Panc1 (cell line): ENCODE data around the gene MECR.

Experiments used
- CTCF ChIP-seq: fragments of 450-650 bp; IDR thresholded peaks from 2 replicates; pipeline ENCODE4 v1.5.1; 2017; ENCODE audit warnings: mild to moderate bottlenecking
- POLR2AphosphoS5 ChIP-seq: IDR thresholded peaks from 2 replicates; pipeline ENCODE4 v1.6.1; 2012; ENCODE audit warnings: mild to moderate bottlenecking, low read depth, low read length, moderate library complexity
- SIN3A ChIP-seq: IDR thresholded peaks from 2 replicates; pipeline ENCODE4 v1.6.1; 2012; ENCODE audit warnings: low read depth, mild to moderate bottlenecking, low read length, moderate library complexity, borderline replicate concordance; ENCODE audit not compliant: insufficient read depth
- TCF7L2 ChIP-seq: IDR thresholded peaks from 2 replicates; pipeline ENCODE4 v1.6.1; 2011; ENCODE audit warnings: mild to moderate bottlenecking, low read depth, low read length, inconsistent platforms
- TF ChIP-seq, protein P1 (sequence below), 2 experiments: IDR thresholded peaks; 2 replicates each; pipeline ENCODE4 v1.6.1; 2011 to 2012; ENCODE audit warnings: low read depth in 2 of 2, control low read depth in 1 of 2, low read length in 1 of 2, mild to moderate bottlenecking in 1 of 2, moderate library complexity in 1 of 2; ENCODE audit not compliant: insufficient read depth in 1 of 2

DNA sequence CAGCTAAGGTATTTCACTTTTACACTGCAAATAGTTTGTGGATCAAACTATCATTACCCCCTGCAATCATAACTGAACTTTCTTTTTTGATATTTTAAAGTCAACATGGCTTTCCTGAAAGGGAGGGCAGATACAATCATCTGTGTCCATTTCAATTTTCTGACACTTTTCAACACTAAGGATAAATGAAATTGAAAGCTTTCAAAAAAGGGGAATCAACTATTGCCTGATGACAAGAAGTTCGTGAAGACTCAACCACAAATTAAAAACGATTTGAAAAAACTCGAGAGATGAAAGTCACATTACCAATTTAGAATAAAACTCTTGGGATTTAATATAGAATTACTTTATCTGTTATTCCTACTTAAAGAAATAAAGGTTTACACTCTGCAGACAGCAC lies 60.8 kb downstream of the MECR start:
- no peak for TF ChIP-seq CTCF
- TF ChIP-seq POLR2AphosphoS5: no peak
- no peak for TF ChIP-seq TCF7L2
- TF ChIP-seq, protein P1, sequence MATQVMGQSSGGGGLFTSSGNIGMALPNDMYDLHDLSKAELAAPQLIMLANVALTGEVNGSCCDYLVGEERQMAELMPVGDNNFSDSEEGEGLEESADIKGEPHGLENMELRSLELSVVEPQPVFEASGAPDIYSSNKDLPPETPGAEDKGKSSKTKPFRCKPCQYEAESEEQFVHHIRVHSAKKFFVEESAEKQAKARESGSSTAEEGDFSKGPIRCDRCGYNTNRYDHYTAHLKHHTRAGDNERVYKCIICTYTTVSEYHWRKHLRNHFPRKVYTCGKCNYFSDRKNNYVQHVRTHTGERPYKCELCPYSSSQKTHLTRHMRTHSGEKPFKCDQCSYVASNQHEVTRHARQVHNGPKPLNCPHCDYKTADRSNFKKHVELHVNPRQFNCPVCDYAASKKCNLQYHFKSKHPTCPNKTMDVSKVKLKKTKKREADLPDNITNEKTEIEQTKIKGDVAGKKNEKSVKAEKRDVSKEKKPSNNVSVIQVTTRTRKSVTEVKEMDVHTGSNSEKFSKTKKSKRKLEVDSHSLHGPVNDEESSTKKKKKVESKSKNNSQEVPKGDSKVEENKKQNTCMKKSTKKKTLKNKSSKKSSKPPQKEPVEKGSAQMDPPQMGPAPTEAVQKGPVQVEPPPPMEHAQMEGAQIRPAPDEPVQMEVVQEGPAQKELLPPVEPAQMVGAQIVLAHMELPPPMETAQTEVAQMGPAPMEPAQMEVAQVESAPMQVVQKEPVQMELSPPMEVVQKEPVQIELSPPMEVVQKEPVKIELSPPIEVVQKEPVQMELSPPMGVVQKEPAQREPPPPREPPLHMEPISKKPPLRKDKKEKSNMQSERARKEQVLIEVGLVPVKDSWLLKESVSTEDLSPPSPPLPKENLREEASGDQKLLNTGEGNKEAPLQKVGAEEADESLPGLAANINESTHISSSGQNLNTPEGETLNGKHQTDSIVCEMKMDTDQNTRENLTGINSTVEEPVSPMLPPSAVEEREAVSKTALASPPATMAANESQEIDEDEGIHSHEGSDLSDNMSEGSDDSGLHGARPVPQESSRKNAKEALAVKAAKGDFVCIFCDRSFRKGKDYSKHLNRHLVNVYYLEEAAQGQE (IDR thresholded peaks at IDR 0.05; ENCODE audit: insufficient read depth in 1 of 2, low read depth in 2 of 2, low read length in 1 of 2): no peak
- TF ChIP-seq SIN3A: no peak
